Bronchial epithelial cell (primary cell): ENCODE results near the gene SP110. TPM values are rescaled to one million over a fixed set of nuclear protein-coding genes. Genes with fewer than 3 reads are reported as not detected.
"Not testable (repeated sequence)": the region's sequence is repeated elsewhere in the genome, so short reads cannot be mapped to it uniquely, and the experiment has no call there.

Experiments used
- DNase-seq: peaks from one replicate; pipeline ENCODE4 v3.0.0-alpha.2; 2010; ENCODE audit warnings: low read depth
- FAIRE-seq: peaks from 2 replicates; lab custom pipeline; 2011; peaks lifted over from hg19 to GRCh38; lab: Jason Lieb, UNC
- H3K27me3 ChIP-seq: 2 replicates; pipeline ENCODE4 v1.5.1; 2011; ENCODE audit warnings: low read length; ENCODE audit not compliant: control insufficient read depth, insufficient read depth
- H3K36me3 ChIP-seq: 2 replicates; pipeline ENCODE4 v1.5.1; 2011; ENCODE audit warnings: low read length; ENCODE audit not compliant: control insufficient read depth, insufficient read depth
- H3K4me3 ChIP-seq: 2 replicates; pipeline ENCODE4 v1.5.1; 2011; ENCODE audit warnings: mild to moderate bottlenecking, low read depth, low read length, control low read depth
- CTCF ChIP-seq: IDR thresholded peaks from 2 replicates; pipeline ENCODE4 v1.5.1; 2011; ENCODE audit warnings: mild to moderate bottlenecking, moderate library complexity, low read length, control low read depth, inconsistent platforms; ENCODE audit not compliant: insufficient read depth, severe bottlenecking
- total RNA-seq: library from RNA; depleted of rRNA; stranded (reverse); fragments of >200 nt; gene quantifications from 2 replicates; pipeline ENCODE4 v1.2.1, GENCODE V29; 2014

The SP110 gene
- total RNA-seq, 1 donor from 2014 or later, result 0.53 TPM

- no peak for TF ChIP-seq CTCF
- Histone ChIP-seq H3K4me3 (no peak overlapping the region), H3K27me3 (no peaks in the 10 kb centered on the region), H3K36me3 (no peaks in the 10 kb centered on the region)
- no peak for DNase-seq
- FAIRE-seq, result no peak
These were observed 95.5 kb downstream of the SP110 start for GRCh38 chr2:230124235-230124634.

GRCh38 chr2:230120376-230120775, 99.4 kb downstream of the SP110 start:
- H3K27me3 ChIP-seq, DNase-seq, H3K36me3 ChIP-seq, FAIRE-seq, H3K4me3 ChIP-seq: not testable (repeated sequence)

GRCh38 chr2:230119827-230120226, 100.0 kb downstream of the SP110 start:
- H3K4me3 ChIP-seq, H3K27me3 ChIP-seq, DNase-seq, FAIRE-seq, H3K36me3 ChIP-seq: not testable (repeated sequence)

Other genes with a start within 250 kb of the SP110 start
- gene SLC16A14, start 151.1 kb downstream of the SP110 start, total RNA-seq, result 2.4 and 5.4 TPM in 2 replicates
- gene SP140, start 5.8 kb upstream of the SP110 start, total RNA-seq, result not detected in 2 replicates
- gene SP140L, start 107.2 kb upstream of the SP110 start, total RNA-seq, result 1.6 and 3.6 TPM in 2 replicates
- 16.4 and 26.6 TPM in 2 replicates for gene SP100, start 196.2 kb upstream of the SP110 start, total RNA-seq